Measurements from ENCODE around the gene HK2. TPM values are rescaled to one million over a fixed set of nuclear protein-coding genes. Genes with fewer than 3 reads are reported as not detected.

The HK2 gene
- total RNA-seq, 1 donor from 2014 or later, result 6.8 TPM

GRCh38 chr2:74941284-74941683, 107.4 kb downstream of the HK2 start:
- DNase-seq (ENCODE audit: low spot score in 2 of 2), result no peak
- H3K27me3 ChIP-seq, result no peaks in the 10 kb centered on the region
- H3K36me3 ChIP-seq, result no peaks in the 10 kb centered on the region
- no peak overlapping the region for H3K27ac ChIP-seq
- intact Hi-C loops (cut with DNase I), result no loop called here
- H3K4me3 ChIP-seq, result no peak overlapping the region
- no peak for TF ChIP-seq CTCF (IDR thresholded peaks at IDR 0.05)
- H3K9me3 ChIP-seq, result no peaks in the 10 kb centered on the region
- no peaks in the 10 kb centered on the region for H3K4me1 ChIP-seq

DNA sequence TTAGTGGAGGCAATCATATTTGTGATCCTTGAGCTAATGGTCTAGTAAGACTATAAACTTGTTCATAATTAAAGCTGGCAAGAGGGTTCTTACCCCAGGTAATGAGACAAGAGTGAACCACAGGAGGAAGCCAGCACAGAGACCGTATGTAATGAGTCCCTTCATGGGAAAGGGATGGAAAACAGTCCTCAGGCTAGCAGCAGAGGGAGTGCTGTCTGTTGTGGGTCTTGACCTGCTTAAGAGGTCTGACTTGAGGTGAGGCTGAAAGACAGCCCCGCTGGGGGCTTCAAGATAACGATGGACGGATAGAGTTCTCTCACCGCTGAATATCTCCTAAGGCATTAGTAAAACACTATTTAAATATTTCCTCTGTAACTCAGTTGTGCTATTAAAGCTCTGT, 108.3 kb downstream of the HK2 start:
- no peak for TF ChIP-seq CTCF (IDR thresholded peaks at IDR 0.05)
- Histone ChIP-seq H3K4me3 (no peak overlapping the region), H3K9me3 (no peaks in the 10 kb centered on the region), H3K27me3 (no peaks in the 10 kb centered on the region), H3K27ac (no peak overlapping the region), H3K4me1 (no peaks in the 10 kb centered on the region), H3K36me3 (no peaks in the 10 kb centered on the region)
- no peak for DNase-seq (ENCODE audit: low spot score in 2 of 2)
- intact Hi-C loops (cut with DNase I), result no loop called here

Other genes with a start within 250 kb of the HK2 start
- gene M1AP, start 185.8 kb upstream of the HK2 start, total RNA-seq, result not detected
- 0.32 TPM for gene SEMA4F, start 179.9 kb upstream of the HK2 start, total RNA-seq
- 57.5 TPM for gene POLE4, start 124.5 kb downstream of the HK2 start, total RNA-seq

All from ascending aorta (tissue), 2 donors.